ENCODE data around the gene CACUL1. TPM values are rescaled to one million over a fixed set of nuclear protein-coding genes. Genes with fewer than 3 reads are reported as not detected.
A peak's percentile ranks its signal among the peaks of the same experiment; 100 is the strongest.
"Not testable (repeated sequence)": the region's sequence is repeated elsewhere in the genome, so short reads cannot be mapped to it uniquely, and the experiment has no call there.

CACUL1 gene
- polyA plus RNA-seq, 10 donors: 16.7 to 27.8 (median 21.4) TPM

DNA sequence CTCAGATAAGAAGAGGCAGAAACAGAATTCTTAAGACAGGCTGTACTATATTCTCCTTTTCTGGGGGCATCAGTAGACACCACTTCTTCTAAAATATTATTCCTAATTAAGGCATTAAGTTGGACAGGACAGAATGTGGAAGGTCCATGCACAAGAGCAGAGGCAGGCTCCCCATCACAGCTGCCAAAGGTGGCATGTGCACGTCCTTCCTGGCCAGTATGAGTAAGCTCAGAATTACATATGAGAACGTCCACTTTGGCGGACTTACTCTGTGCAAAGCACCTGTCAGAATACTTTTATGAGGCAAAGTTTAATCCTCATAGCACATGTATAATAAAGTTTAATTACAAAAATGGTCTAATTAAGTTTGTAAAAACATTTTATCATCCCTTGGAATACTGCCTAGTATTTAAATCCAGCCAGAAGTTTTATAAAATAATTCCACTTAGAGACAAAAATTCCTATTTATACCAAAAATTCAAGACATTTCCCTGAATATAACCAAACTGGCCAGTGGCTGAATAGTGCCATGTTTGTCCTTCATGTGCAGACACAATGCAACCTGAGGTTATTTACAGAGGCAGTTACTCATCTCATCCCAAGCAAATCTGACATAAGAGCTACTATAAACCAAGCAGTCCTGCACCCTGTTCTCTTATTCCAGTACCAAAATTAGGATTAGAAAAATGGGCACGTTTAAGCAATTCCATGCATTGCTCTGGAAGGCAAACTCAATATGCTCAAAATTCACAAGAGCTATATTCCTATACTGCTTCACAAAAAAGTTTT is 65.5 kb downstream of the CACUL1 start:
- no peak for DNase-seq

GRCh38 chr10:118687472-118687871 is 67.3 kb downstream of the CACUL1 start:
- no peak for DNase-seq

GRCh38 chr10:118682533-118682932 is 72.2 kb downstream of the CACUL1 start:
- no peak for DNase-seq

GRCh38 chr10:118680197-118680596 is 74.6 kb downstream of the CACUL1 start:
- no peak for DNase-seq

DNA sequence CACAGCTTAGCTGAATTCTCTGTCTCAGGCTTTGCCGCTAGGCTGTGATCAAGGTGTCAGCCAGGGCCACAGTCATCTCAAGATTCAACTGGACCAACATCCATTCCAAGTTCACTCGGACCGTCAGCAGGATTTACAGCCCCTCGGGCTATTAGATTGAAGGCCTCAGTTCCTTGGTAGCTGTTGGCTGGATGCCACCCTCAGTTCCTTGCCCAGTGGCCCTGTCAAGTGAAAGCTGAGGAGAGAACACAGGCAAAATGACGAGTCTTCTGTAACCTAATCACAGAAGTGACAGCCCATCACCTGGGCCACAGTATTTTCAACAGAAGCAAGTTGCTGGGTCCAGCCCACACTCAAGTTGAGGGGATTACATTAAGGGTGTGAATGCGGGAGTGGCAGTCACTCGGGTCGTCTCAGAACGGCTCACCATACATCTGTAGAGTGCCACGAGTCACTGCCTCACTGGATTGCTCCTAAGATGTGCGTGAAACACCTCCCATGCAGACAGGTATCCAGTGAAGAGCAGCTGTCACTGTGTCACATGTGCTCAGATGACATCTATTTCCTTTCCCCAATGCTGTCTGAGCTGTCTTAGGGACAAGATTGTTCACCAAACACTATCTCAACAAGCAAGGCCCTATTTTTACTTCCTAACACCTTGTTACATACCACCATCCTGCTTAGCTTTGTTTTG is 80.4 kb downstream of the CACUL1 start:
- DNase-seq: no peak

DNA sequence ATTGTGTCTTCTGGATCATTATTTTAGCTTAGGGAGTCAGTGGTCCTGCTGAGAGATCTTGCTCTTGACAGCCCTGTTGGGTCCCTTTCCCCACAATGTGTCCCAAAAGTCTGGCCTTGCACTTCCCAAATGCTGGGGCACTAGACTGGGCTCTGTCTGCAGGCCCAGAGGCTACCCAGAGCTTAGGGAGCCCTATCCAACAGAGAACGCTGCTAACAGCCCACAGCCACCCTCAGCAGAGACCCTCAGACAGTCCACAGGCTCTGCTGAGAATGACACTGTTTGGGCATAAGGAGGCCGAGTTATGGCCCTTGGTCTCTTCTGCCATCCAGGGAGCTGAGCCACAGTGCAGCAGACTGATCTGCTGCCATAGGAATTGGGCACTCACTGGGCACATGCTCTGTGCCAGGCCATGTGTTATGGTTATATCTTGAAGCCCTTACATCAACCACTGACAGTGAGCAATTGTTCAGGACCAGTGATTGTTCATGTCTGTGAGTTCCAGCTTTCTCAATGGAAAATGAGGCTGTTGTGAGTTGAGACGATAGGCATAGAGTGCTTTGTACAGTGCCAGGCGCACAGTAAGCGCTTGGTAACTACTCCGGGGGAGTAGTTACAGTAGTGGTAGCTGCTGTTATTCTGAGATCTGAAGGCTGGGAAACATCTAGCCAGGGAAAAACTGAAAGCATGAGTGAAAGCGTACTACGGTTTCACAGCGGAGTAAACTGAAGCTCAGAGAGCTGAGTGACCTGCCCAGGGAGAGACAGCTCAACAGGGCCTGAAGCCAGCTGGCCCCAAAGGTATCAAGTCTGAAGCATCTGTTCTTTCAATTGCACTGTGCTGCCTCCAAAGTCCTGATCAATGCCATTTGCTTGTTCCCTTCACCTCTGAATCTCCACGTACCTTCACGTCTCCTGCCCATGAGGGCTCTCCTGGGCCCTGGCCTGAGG is 81.7 kb downstream of the CACUL1 start:
- DNase-seq: peak in 1 of 3 donors; percentile 32

DNA sequence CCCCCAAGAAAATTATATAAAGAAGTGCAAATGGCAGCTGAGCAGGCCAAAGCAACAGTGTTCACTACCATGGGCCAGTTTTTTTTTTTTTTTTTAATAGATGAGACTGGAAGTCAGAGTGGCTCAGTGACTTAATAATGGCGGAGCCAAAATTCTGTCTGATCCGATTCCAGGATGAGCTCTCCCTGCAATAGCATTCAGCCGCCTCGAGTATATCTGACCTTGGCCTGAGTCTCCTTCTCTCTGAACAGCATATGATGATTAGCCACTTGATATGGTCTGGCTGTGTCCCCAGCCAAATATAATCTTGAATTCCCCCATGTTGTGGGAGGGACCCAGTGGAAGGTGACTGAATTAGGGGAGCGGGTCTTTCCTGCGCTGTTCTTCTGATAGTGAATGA is 82.6 kb downstream of the CACUL1 start:
- no peak for DNase-seq

DNA sequence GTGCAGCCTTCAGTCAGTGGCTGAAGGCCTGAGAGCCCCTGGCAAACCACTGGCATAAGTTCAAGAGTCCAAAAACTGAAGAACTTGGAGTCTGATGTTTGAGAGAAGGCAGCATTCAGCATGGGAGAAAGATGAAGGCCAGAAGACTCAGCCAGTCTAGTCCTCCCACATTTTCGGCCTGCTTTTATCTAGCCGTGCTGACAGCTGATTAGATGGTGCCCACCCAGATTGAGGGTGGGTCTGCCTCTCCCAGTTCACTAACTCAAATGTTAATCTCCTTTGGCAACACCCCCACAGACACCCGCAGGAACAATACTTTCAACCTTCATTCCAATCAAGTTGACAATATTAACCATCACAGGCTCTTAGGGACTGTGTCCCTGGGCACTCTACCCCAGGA is 83.5 kb downstream of the CACUL1 start:
- not testable (repeated sequence) for DNase-seq

DNA sequence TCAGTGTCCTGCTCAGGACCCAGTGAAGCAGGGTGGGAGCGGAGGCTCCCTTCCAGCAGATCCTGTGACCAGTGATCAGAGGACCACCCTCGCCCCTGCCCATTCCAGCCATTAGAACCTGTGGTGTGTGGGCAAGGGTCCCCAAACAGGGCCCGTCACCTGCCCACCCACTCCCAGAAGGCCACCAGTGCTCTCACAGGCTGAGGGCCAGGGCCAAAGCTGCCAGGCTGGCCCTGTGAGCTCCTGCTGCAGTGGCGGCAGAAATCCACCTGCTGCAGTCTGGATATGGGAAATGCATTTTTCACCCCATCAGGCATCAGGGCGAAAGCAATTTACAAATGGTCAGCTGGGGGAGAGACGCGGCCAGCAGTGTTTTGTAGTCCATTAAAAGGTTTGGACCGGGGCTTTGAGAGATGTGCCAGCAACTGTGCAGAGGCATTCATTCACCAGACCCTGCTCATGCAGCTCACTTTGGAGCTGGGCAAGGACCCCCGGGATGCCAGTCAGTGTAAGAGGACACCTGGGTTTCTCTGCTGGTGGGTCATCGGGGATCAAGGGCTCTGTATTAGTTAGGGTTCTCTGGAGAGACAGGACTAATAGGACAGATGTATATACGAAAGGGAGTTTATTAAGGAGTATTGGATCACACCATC is 84.2 kb downstream of the CACUL1 start:
- no peak for DNase-seq

DNA sequence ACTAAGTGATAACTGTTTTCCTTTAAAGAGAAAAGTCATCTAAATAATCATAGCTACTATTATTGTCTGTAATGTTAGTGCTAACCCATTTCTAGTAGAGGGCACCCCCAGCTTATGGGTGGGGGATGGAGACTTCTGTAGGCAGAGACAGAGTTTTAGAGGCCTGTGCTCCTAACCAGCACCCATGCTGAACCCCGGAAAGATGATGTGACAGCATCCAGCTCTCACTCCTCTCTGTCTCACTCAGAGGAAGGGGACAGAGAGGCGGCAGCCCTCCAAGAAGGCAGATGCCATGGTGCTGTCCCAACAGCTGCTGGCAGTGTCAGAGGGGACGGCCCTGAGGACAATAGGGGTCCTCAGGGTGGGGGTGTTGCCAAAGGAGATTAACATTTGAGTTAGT is 84.9 kb downstream of the CACUL1 start:
- no peak for DNase-seq

GRCh38 chr10:118669020-118669791 is 85.6 kb downstream of the CACUL1 start:
- DNase-seq: peak; percentile 56 to 79 (median 68)

- no peak for DNase-seq
These were observed 86.4 kb downstream of the CACUL1 start for GRCh38 chr10:118668228-118668952.

- no peak for DNase-seq
These were observed 87.0 kb downstream of the CACUL1 start for GRCh38 chr10:118667732-118668131.

DNA sequence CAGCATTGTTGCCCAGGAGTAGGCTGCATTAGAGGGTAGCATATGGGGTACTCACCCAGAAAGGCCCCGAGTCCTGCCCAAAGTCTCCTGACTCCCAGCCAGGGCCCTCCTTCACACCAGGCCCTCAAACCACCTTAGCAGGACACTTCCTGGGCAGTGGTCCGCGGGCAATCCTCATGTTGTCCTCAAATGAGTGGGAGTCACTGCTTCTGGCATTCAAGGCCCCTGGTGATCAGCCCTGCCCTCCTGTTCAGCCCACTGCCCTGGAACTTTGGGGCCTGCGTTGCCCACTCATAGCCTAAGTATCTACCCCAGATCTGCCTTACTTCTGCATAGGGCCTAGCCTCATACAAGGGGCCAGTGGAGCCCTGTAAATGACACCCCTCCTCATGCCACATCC is 88.4 kb downstream of the CACUL1 start:
- DNase-seq: no peak

DNA sequence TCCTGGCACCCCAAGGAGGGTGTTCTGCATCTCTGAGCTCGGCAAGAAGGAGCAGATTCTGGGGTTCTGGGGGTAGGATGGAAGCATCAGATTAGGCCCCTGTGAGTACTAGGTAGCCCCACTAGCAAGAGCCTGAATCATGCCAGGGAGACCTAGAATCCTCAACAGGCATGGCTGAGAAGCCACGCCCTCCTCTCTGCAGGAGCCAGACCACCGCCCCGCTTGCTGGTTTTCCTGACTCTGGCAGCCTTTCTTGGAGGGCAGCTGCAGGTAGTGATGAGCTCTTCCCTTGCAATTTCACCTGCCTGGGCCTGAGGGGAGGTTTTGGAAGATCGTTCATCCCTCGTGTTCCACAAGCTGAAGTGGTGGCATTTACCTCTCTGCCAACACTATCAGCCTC is 90.4 kb downstream of the CACUL1 start:
- DNase-seq: no peak

- DNase-seq: no peak
These were observed 91.6 kb downstream of the CACUL1 start for GRCh38 chr10:118663176-118663575.

GRCh38 chr10:118662228-118663035 is 92.3 kb downstream of the CACUL1 start:
- DNase-seq: no peak

DNA sequence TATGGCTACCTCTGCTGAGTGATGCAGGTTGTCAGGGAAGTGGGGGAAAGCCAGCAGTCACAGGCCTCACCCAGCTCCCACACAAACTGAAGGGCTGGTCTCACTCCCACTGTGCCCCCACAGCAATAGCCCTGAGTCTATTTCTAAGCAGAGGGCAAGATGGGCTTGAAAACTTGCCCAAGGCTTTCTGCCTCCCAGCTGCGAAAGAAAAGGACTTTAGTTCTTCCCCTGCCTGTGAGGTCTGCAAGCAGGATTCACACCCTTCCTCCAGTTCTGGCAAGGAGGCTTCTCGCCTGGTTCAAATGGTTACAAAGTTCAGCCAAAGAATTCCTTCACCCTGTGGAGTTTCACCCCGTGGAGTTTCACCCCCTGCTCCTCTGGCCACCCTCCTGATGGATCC is 96.0 kb downstream of the CACUL1 start:
- DNase-seq: no peak

DNA sequence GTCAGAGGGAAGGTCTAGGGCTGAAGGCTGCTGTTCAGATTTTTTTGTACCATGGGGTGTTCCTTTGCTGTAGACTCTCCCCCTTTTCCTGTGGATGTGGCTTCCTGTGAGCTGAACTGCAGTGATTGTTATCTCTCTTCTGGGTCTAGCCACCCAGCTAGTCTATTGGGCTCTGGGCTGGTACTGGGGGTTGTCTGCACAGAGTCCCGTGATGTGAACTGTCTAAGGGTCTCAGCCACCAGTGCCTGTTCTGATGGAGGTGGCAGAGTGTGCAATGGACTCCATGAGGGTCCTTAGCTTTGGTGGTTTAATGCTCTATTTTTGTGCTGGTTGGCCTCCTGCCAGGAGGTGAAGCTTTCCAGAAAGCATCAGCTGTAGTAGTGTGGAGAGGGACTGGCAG is 96.6 kb downstream of the CACUL1 start:
- DNase-seq: not testable (repeated sequence)
